Measurements from ENCODE around the gene NEO1.

The NEO1 gene

DNA sequence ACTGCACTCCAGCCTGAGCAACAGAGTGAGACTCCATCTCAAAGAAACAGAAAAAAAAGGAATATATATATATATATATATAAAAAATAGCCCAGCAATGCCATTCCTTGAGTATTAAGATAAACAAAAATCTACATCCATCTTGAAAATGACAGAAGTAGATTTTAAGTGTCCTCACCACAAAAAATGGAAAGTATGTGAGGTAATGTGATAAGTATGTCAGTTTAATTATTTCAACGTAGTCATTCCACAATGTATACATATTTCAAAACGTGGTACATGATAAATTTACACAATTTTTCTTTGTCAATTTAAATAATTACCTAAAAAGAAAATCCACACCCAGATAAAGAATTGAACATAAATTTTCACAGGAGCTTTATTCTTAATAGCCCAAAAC is 261.6 kb downstream of the NEO1 start:
- DNase-seq (ENCODE audit: low spot score): no peak

DNA sequence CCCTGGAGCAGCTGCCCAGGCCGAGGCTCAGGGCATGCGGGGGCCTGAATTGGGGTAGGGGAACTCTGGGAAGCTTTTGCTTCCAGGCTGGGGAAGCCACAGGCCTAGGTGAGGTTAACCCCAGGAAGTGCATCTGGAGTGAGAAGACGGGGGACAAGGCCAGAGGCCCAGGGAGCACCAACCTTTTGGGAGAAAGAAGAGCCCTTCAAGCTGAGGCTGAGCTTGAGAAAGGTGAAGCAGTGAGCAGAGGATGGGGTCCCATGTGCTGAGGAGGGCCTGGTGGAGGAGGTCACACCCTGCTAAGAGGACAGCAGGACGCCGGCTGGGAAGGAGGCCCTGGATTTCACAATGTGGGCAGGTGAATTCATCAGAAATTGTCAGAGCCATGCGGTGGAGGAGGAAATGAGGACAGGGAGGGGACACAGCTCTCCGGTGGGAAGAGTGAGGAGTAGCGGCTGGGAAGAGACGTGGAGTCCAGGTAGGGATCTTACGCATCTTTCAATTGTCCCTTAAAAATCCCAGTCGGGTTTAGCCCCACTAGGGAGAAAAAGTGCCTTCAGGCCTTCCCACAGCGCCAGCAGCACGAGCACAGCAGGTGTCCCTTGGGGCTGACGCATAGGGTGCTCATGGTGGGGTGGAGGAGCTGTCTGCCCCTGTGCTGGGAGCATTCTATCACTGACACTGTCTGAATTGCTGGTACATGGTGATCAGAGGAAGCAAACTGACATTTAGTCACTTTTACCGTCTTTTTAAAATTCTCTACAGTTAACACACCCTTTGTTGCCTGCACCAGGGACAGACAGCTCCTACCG is 265.6 kb downstream of the NEO1 start:
- no peak for DNase-seq (ENCODE audit: low spot score)

DNA sequence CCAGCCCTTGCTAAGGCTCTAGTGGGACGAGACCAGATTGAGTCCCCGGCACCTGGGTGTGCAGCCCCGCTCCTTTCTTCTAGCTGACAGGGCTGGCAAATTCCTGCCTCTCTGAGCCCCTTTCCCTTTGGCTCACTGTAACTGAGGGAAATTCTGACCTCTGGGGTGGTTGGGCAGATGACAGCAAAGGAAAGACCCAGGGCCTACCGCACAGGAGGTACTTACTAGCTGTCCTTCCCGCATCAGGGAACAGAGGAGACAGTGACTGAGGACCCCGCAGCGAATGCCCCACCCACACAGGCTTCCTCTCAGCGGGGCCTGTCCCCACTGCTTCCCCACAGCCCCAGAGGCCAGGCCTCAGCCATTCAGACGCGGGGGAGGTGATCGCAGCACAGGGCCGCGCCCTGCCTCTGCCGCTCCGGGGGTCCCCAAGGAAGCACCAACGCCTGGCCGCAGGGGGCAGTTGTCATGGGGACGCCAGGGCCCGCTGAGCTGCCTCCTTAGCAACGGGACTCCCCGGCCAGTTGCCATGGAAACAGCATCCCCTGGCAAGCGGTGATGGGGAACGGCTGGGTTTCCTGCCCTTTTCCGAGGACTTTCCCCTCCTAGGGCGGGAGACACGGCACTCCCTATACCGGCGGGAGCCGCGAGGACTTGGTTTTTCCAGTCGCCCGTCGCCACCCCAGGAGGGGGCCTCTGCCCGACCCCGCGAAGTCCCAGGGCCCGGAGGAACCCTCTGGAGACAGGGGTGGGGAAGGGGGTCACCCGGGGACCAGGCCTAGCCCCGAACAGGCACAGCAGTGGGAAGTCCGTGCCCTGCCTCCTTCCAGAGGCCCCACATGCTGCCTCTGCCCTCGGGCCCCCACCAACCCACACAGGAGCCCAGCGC is 266.4 kb downstream of the NEO1 start:
- DNase-seq (ENCODE audit: low spot score): no peak

DNA sequence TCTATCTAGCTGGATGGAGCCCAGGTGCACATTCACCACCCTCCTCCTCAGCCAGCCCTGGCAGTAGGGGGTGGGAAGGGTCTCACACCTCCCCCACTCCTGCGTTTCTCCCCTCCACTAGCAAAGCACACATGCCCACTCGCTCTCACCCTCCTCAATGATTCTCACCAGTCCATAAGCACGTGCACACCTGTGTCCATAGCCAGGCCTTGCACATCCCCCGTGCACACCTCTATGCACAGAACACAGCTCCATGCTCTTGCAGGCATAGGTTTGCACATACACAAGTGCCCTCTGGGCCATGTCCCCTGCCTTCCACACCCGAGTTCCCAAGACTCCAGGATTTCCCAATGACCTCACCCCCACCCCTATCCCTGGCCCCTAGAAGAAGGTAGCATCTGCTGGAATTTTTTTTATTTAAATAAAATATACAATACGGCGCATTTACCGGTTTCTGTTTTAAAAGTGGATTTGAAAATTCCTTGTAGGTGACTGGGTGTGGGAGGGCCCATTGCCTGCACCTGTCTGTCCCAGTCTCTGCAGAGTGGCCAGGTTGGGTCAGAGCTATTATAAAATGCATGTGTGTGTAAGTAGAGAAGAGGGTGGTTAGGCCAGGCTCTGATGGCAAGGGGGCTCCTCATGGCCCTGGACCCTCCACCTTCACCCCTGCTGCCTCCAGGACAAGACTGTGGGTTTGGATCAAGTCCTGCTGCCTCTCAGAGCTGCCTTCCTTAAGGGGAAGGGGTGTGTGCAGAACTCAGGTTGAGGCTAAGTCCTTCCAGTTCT is 267.4 kb downstream of the NEO1 start:
- no peak for DNase-seq (ENCODE audit: low spot score)

DNA sequence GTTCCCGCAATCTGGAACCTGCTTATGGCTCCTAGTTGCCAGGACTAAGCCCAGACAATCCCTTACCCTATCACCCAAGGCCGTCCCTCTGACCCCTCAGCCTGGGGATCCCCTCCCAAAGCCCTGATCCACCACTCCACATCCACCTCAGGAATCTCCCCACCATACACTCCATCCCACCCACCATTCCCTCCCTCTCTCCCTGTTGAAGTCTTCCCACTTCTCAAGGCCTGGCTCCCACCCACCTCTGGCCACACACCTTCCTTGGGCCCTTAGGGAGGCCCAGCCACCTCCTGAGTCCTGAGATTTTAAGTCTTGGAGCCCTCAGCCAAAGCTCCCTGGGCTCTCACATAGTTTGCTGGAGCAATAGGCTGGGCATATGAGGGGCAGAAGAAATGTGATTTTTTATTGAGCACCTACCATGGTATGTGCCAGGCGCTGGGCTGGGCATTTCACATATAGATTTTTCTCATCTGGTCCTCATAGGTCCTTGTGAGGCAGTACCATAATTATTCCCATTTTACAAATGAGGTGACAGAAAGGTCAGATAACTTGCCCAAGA is 268.4 kb downstream of the NEO1 start:
- DNase-seq (ENCODE audit: low spot score): no peak

DNA sequence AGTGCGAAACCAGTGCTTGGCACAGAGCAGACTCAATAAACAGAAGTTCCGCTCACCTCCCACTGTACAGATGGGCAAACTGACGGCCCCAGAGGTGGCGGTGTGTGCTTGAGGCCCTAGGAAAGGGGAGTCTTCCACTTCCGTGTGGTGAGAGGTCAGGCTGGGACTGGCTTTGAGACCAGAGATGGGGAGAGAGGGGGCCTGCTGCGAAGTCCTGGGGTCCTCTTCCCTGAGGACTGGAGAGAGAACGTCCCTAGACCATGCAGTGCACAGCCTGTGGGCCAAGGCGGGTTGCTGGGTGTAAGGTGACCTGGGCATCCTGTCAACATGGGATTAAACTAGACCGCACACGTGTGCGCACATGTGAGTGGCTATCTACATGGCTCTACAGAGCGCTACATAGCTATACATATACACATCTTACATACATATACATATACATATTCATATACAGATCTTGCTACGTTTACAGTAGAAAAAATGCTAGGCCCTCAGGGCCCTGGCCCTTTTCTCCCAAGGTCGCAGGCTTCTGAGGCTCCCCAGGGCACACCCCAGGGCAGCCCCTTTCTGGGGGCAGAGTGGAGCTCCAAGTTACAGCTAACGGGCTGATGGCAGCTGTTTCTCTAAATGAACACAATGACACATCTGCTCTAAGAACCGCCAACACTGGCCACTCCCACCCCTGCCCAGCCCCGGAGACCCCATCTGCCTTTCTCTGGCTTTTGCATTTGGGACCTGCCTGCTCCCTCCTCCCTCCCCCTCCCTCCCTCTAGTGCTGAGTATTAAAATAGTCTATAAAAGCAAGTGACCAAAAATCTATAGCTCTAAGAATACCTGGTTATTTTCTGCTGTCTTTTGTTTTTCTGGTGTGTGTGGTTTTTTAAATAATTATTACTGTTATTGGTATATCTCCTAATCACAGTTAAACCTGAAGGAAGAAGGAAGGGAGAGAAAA is 269.5 kb downstream of the NEO1 start:
- DNase-seq (ENCODE audit: low spot score): no peak

DNA sequence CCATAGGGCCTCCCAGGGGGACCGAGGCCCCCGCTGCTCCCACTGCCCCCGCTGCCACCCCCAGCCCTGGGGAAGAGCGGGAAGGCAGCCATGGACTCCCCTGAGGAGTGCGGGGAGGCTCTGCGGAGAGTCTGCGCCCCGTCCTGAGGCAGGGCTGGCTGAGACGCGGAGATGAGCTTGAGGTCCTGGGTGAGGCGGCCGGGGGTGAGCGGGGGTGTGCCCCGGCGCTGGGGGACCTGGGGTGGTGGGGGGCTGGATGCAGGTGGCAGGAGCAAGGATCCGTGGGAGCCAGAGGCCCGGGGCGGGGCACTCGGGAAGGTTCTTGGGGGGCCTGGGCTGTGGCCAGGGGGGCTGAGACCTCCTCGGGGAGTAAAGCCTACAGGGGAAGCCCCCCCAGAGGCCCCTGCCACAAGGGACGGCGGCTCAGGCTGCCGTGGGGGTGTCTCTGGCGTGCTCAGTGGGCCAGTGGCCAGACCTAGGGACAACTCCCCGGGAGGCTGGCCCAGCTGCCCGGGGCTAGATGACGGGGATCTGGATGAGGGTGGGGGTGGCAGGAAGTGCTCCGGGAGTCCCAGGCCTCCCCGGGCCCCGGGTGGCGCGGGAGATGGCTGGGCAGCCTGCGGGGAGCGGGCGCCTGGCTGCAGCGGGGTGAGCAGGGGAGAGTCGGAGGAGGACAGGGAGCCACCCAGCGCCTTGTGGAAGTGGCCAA is 270.6 kb downstream of the NEO1 start:
- no peak for DNase-seq (ENCODE audit: low spot score)

DNA sequence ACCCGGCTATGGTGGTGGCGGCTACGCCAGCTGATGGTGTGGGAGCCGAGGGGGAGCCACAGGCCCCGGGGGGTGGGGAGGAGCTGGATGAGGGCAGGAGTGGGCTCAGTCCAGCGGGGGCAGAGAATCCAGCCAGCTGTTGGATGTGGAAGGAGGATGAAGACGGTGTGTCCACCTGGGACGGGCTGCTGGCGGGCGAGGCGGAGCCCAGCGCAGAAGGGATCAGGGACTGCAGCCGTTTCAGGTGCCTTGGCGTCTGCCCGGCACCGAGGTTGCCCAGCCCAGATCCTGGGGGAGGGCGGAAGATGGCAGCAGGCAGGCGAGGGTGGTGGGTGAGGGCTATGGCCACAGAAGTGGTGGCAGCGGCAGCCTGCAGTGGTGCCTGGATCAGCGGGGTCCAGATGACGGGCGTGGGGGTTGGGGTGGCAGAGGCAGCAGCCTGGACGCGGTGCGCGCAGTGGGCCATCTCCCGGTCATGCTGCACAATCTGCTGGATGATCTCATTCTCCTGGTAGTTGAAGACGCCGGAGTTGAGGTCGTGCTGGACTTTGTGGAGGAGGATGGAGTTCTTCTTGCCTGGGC is 271.2 kb downstream of the NEO1 start:
- DNase-seq (ENCODE audit: low spot score): no peak

DNA sequence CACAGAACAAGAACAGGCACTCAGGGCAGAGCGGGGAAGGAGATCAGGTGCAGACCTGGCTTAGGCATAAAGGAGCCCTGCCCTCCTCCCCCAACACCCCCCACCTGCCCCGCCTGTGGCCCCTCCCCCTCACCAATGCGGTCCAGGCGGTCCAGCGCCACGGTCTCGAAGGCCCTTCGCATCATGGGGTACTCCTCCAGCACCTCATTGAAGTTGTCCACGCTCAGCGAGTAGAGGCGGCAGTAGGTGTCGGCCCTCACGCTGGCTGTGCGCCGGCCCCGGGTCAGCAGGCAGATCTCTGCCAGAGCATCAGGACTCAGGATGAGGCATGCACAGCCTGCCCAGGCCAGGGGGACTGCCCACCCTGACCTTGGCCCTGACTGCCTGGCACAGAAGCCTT is 271.7 kb downstream of the NEO1 start:
- DNase-seq (ENCODE audit: low spot score): no peak

DNA sequence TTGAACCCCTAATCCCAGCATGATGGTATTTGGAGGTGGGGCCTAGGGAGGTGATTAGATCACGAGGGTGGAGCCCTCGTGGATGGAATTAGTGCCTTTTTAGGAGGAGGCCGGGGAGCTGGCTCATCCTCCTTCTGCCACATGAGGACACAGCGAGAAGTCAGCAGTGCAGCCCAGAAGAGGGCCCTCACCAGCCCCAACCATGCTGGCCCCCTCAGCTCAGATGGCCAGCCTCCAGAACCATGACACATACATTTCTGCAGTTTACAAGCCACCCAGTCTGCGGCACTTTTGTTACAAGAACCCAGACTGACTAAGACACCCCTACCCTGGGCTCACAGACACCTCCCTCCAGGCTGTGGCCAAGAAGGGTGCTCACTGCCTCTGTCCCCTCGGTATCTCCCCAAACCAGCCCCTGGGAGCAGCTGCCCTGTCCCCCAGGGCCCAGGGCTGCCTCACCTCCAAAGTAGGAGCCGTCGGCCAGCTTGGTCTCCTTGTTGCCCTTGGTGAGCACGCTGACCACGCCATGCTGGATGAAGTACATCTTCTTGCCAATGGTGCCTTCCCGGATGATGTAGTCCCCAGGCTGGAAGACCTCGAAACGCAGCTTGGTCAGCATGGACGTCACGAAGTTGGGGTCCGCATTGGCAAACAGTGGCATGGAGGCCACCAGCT is 272.4 kb downstream of the NEO1 start:
- DNase-seq (ENCODE audit: low spot score): no peak

DNA sequence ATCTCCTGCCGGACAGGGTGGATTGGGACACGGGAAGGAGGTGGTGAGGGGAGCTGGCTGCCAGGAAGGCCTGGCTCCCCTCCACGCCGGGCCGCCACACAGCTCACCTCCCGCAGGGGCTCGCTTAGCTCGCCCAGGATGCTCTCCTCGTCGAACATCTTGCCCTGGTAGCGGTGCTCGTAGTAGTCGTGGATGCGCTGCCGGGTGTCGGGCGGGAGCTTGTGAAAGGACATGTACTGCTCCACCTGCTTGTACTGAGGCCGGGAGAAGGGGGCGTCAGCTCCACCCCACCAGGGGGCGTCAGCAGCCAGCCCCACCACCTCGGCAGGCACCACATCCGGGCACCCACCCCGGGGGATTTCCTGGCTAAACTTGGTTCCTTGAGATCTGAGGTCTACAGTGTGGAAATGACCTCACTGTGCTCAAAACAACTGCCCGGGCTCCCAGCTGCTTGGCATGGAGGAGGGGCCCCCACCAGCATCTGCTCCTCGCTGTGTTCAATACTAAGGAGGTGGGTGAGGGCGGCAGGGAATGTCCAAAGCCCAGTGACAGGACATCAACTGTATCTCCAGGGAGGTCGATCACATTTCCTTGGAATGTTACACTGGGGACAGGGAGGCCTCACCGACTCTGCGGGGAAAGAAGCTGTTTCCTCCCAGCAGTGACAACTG is 273.1 kb downstream of the NEO1 start:
- no peak for DNase-seq (ENCODE audit: low spot score)

DNA sequence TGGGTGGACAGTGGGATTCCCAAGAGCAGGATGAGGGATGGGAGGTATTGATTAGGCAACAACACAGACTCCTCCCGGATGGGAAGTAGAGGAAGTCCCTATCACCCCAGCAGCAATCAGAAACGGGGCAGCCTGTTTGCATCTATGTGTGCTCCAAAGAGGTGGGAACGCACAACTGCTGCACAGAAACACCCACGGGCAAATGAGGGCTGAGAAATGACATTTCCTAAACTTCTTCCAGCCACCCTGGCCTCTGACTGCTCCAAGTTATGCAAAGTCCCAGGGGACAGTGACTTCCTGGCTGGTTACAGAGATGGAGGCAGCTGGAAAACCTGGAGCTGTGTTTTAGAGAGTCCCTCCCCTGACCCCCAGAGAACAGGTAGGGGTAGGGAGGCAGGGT is 273.9 kb downstream of the NEO1 start:
- no peak for DNase-seq (ENCODE audit: low spot score)

DNA sequence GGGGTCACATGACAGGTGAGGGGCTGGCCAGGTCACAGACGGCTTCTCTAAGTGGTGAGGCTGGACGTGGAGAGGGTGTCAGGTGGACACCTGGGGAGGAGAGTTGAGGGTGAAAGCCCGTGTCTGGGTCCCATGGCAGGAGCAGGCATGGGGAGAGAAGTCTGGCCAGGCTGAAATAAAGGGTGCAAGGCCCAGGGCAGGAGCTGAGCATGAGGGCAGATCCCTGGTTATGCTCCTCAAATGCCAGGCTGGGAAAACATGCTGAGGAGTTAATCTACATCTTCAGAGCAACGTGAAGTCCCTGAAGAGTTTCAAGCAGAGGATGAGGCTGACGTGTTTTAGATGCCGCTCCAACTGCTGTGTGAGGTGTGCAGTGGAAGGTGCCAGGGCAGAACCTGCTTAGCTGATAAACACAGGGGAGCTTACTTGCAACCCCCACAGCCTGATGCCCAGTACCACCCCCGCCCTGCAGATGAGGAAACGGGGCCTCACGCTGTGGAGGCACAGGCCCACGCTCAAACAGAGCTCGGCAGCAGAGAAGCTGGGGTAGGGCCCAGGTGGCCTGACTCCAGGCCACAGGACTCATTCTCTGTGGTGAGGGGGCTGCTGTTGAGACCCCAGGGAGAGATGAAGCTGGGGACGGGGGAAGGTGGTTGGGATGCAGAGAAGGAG is 276.0 kb downstream of the NEO1 start:
- no peak for DNase-seq (ENCODE audit: low spot score)

DNA sequence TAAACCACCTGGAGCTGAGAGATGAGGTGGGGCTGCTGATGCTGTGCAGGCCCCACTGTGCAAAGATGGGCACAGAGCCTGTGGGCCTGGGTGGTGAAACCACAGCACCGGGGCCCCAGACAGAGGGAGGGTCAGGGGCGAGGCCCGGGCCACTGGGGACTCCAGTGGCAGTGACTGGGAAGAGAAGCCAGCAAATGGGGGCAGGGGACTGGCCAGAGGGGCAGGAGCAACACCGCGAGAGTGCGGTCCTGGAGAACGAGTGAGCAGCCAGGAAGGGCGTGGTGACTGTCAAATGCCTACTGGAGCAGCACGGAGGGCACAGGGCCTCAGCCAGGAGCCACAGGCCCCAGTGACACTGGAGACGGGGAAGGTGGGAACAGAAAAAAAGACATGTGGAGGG is 276.7 kb downstream of the NEO1 start:
- no peak for DNase-seq (ENCODE audit: low spot score)

DNA sequence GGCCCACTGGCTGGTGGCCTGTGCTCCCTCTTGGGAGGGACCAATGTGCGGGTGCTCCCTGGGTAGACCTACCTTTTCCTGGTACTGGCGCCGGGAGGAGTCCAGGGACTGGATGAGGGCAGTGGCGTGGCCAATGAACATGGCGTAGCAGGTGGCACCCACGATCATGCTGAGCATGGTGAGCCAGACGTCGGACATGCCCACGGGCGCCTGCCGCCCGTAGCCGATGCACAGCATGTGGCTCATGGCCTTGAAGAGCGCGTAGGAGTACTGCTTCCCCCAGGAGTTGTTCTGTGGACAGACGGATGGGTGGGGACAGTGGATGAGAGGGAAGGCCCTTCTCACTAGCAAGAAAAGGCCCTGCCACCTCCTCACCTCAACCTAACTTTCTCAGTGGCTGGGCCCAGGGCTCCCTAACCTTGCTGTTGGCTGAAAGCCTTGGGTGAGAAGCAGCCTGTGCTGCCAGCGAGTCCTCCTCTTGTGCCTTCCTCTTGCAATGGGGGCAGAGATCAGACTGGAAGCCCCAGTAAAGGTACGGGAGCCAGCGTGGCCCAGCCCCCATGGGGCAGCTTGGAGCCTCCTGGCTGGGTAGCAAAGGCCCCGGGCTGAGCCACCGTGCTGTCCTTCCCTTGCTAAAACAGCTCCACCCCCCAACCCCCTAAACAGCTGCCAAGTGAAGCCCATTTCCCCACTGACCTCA is 277.4 kb downstream of the NEO1 start:
- no peak for DNase-seq (ENCODE audit: low spot score)

DNA sequence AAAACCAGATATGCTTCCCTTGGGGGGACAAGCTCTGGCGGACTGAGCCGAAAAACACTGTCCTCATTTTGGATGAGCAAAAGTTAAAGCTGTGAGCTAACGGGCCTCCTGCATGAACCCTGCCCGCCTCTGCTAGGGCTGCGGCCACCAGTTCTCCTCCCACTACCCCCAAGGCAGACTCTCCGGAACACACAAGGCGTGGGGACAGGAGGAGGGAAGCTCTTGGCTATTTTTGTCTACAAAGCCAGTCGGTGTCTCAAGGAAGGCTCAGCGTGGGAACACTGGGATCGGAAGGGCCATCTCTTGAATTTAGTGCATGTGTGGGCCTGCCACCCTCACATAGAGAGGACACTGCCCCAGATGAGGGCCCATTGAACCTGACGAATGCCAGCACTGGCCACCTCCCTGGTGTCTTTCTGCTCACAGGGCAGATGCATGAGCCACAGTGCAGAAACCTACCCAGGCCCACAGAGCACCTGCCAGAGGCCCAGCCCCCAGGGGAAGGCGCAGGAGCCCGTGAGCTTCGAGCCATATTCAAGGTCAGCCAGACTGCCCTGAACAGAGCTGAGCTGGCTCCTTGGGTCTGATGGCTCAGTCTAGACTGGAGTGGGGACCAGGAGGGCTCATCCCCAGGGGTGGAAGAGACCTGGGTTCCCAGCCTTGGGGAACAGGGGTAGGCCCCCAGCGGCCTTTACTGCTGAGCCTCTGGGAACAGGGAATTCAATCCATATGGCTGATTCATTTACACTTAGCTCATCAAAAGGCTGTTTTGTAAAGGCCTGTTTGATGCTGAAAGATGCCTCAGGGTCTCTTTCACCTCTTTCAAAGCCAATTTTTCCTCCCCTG is 278.2 kb downstream of the NEO1 start:
- DNase-seq (ENCODE audit: low spot score): no peak

DNA sequence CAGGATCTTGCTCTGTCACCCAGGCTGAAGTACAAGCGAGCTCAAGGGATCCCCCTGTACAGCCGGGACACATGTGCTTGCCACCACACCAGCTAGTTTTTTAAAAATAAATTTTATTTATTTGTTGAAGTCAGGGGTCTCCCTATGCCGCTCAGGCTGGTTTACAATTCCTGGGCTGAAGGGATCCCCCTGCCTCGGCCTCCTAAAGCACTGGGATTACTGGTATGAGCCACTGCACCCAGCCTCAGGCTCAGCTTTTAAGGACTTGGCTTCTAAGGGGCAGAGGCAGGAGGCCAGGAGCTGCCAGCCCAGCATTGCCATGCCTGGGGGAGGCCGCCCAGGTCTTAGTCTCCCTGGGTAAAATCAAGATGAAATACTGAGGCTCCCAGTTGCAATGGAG is 279.2 kb downstream of the NEO1 start:
- DNase-seq (ENCODE audit: low spot score): no peak
